Breast epithelium (tissue), 3 donors: ENCODE measurements around the gene STPG3.

Experiments
- CTCF ChIP-seq, 3 donors: fragments of 450-650 bp; IDR thresholded peaks; one replicate each; pipeline ENCODE4 v1.5.1; 2016 to 2017; ENCODE audit warnings: antibody characterized with exemption in 3 of 3, mild to moderate bottlenecking in 3 of 3, moderate library complexity in 3 of 3
- POLR2A ChIP-seq: fragments of 450-650 bp; IDR thresholded peaks from one replicate; pipeline ENCODE4 v1.6.1; 2016; ENCODE audit warnings: antibody characterized with exemption, mild to moderate bottlenecking, moderate library complexity
- POLR2AphosphoS5 ChIP-seq, 3 donors: sonication (generic); formaldehyde crosslinking; IDR thresholded peaks; one replicate each; pipeline ENCODE4 v1.6.1; 2017; ENCODE audit warnings: antibody characterized with exemption in 3 of 3

- no peak for TF ChIP-seq POLR2A
- no peak for TF ChIP-seq CTCF (IDR thresholded peaks at IDR 0.05)
- TF ChIP-seq POLR2AphosphoS5 (IDR thresholded peaks at IDR 0.05), result no peak
Observed at GRCh38 chr9:137296670-137297664, 45.9 kb downstream of the STPG3 start.
